ENCODE data around the gene FGFR4. TPM values are rescaled to one million over a fixed set of nuclear protein-coding genes. Genes with fewer than 3 reads are reported as not detected.

The FGFR4 gene
- total and polyA plus RNA-seq, 2 of the 8 experiments (the other 6 are each of a cell fraction or from before 2014, with no cell fraction given) = 61.4 to 88.4 TPM

DNA sequence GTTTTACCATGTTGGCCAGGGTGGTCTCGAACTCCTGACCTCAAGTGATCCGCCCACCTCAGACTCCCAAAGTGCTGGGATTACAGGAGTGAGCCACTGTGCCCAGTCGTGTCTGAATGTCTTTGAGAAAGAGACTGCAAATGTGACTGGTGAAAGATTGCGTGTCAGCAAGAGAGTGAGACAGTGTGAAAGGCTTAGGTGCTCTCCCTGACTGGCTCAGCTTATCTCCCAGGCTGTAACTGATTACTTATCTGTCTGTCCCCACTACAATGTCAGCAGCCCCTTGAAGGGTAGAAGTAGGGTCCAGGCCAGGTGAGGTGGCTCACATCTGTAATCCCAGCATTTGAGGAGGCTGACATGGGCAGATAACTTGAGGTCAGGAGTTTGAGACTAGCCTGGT lies 3.4 kb upstream of the FGFR4 start:
- no peak overlapping the region for H4K8ac ChIP-seq (ENCODE audit: extremely low read depth, insufficient read depth, low read length)
- H3K23ac ChIP-seq (ENCODE audit: insufficient read length) = no peak overlapping the region
- TF ChIP-seq TCF12 (IDR thresholded peaks at IDR 0.05; ENCODE audit: low read depth, low read length) = no peak
- TF ChIP-seq EZH2 (IDR thresholded peaks at IDR 0.05; ENCODE audit: low read depth, low read length, severe bottlenecking) = no peak
- no peak for TF ChIP-seq TEAD4 (IDR thresholded peaks at IDR 0.05; ENCODE audit: low read depth, low read length)
- TF ChIP-seq ZNF274 (IDR thresholded peaks at IDR 0.05; ENCODE audit: borderline replicate concordance, extremely low read depth, low read length) = no peak
- no peak overlapping the region for H3K18ac ChIP-seq (ENCODE audit: extremely low read depth, low read length)
- 92% methylated on average over 4 of the region's 4 CpGs; no CpG with 5 or more reads in 1 of the 2 experiments for WGBS, 2 experiments (ENCODE audit: extremely low coverage in 1 of 2, insufficient coverage in 1 of 2, insufficient read length in 1 of 2, insufficient replicate concordance in 2 of 2, low coverage in 1 of 2, low lambda C conversion rate in 2 of 2, missing lambda C conversion rate in 1 of 2)
- no peak overlapping the region for H4K5ac ChIP-seq (ENCODE audit: insufficient read length, low read depth, low read length)
- no peaks in the 10 kb centered on the region; a peak in 1 of 7 replicates for H3K27me3 ChIP-seq (replicated peaks in 1 of 4; ENCODE audit: control insufficient read depth in 3 of 4, extremely low read depth in 1 of 4, insufficient read depth in 3 of 4, low read length in 3 of 4)
- ChIA-PET POLR2A (ENCODE audit: partially characterized antibody) (interaction anchor here (1.1 kb wide), 1 partner anchor 15 kb away, joined by 4 read pairs; no protein-coding TSS in a partner anchor), CTCF (ENCODE audit: partially characterized antibody) (interaction anchor here (1.2 to 11.9 kb wide), 5 partner anchors 10 to 236 kb away, joined by 3 to 164 read pairs (median 4); no protein-coding TSS in a partner anchor)
- FAIRE-seq (no peak), DNase-seq (ENCODE audit: low read depth in 1 of 2, low spot score in 2 of 2) (no peak)
- no peak overlapping the region; a peak in 1 of 4 replicates for H3K4me2 ChIP-seq (ENCODE audit: insufficient read depth in 1 of 2, low read depth in 2 of 2, low read length in 2 of 2)
- H3K23me2 ChIP-seq (ENCODE audit: low read depth, low read length) = peaks cover 8% of the 10 kb centered on the region
- no peak overlapping the region for H3K9ac ChIP-seq (replicated peaks in 1 of 4; ENCODE audit: extremely low read depth in 1 of 4, low read depth in 3 of 4, low read length in 3 of 4)
- no peaks in the 10 kb centered on the region for H4K20me1 ChIP-seq (replicated peaks in 1 of 2; ENCODE audit: control insufficient read depth in 1 of 2, insufficient read depth in 2 of 2, low read length in 2 of 2)
- no peak overlapping the region for H3K4me3 ChIP-seq (ENCODE audit: extremely low read depth in 1 of 4, insufficient read depth in 2 of 4, low read depth in 3 of 4, low read length in 4 of 4)
- H2BK120ac ChIP-seq (replicated peaks; ENCODE audit: low read depth, low read length) = no peak overlapping the region
- no peak overlapping the region for H3K4ac ChIP-seq (replicated peaks; ENCODE audit: insufficient read length, low read depth, low read length)
- no peak overlapping the region for H4K91ac ChIP-seq (replicated peaks; ENCODE audit: insufficient read length, low read length)
- no peak overlapping the region for H2BK5ac ChIP-seq (ENCODE audit: low read depth, low read length)
- no peak overlapping the region for H3K56ac ChIP-seq (replicated peaks; ENCODE audit: insufficient read length, low read depth, low read length)
- no peak overlapping the region for H2AK5ac ChIP-seq (ENCODE audit: low read depth, low read length)
- H3K79me1 ChIP-seq (ENCODE audit: low read depth, low read length) = peaks cover 2% of the 10 kb centered on the region
- H3K36me3 ChIP-seq (ENCODE audit: control insufficient read depth in 2 of 4, insufficient read depth in 4 of 4, low read length in 3 of 4) = no peaks in the 10 kb centered on the region
- H3K4me1 ChIP-seq (replicated peaks in 1 of 4; ENCODE audit: control insufficient read depth in 3 of 4, insufficient read depth in 4 of 4, low read length in 3 of 4) = peaks cover 0 to 13% (median 8%) of the 10 kb centered on the region in 4 experiments; a peak in 5 of 7 replicates
- no peak overlapping the region for H2BK15ac ChIP-seq (ENCODE audit: low read length)
- no peak overlapping the region for H3K14ac ChIP-seq (ENCODE audit: insufficient read length)
- no peak overlapping the region for H2AFZ ChIP-seq (ENCODE audit: low read length)
- H3K27ac ChIP-seq (ENCODE audit: low read depth, low read length) = no peak overlapping the region
- H2BK20ac ChIP-seq (ENCODE audit: low read length) = no peak overlapping the region
- H3K9me3 ChIP-seq (ENCODE audit: insufficient read depth in 2 of 2, low read depth in 1 of 2, low read length in 1 of 2) = no peaks in the 10 kb centered on the region
- H3K79me2 ChIP-seq (ENCODE audit: control insufficient read depth in 1 of 2, insufficient read depth in 2 of 2, low read length in 2 of 2) = peaks cover 0 to 2% of the 10 kb centered on the region in 2 experiments; a peak in 1 of 4 replicates
- H2BK12ac ChIP-seq (ENCODE audit: low read depth, low read length) = peak overlapping the region; percentile 11; the same call in 1 of the 2 replicates
